ENCODE results near the gene TBXT.
"Not testable (repeated sequence)": the region's sequence is repeated elsewhere in the genome, so short reads cannot be mapped to it uniquely, and the experiment has no call there.

The TBXT gene

GRCh38 chr6:166173281-166173951 is 5.8 kb upstream of the TBXT start:
- DNase-seq (ENCODE audit: insufficient read length, low spot score) (no peak), FAIRE-seq (peak; percentile 75)

- no peak for FAIRE-seq
- no peak for DNase-seq (ENCODE audit: insufficient read length, low spot score)
These were observed 4.9 kb upstream of the TBXT start for GRCh38 chr6:166172546-166172945.

GRCh38 chr6:166169549-166170421 is 2.1 kb upstream of the TBXT start:
- no peak for DNase-seq (ENCODE audit: insufficient read length, low spot score)
- FAIRE-seq = no peak

- FAIRE-seq (no peak), DNase-seq (ENCODE audit: insufficient read length, low spot score) (no peak)
These were observed 1.2 kb upstream of the TBXT start for GRCh38 chr6:166168616-166169548.

GRCh38 chr6:166167258-166167731 is 356 bp downstream of the TBXT start:
- DNase-seq (ENCODE audit: insufficient read length, low spot score) (no peak), FAIRE-seq (no peak)

GRCh38 chr6:166166314-166167257 is 1.1 kb downstream of the TBXT start:
- DNase-seq (ENCODE audit: insufficient read length, low spot score) (no peak), FAIRE-seq (no peak)

GRCh38 chr6:166165558-166166313 is 1.9 kb downstream of the TBXT start:
- DNase-seq (ENCODE audit: insufficient read length, low spot score) (no peak), FAIRE-seq (no peak)

GRCh38 chr6:166162599-166163342 is 4.9 kb downstream of the TBXT start:
- FAIRE-seq (no peak), DNase-seq (ENCODE audit: insufficient read length, low spot score) (no peak)

- no peak for DNase-seq (ENCODE audit: insufficient read length, low spot score)
- no peak for FAIRE-seq
These were observed 9.6 kb downstream of the TBXT start for GRCh38 chr6:166157930-166158617.

- DNase-seq (ENCODE audit: insufficient read length, low spot score) (no peak), FAIRE-seq (no peak)
These were observed 10.7 kb downstream of the TBXT start for GRCh38 chr6:166156942-166157341.

- FAIRE-seq = no peak
- DNase-seq (ENCODE audit: insufficient read length, low spot score) = no peak
These were observed 13.7 kb downstream of the TBXT start for GRCh38 chr6:166153966-166154365.

- DNase-seq (ENCODE audit: insufficient read length, low spot score) = no peak
- no peak for FAIRE-seq
These were observed 15.0 kb downstream of the TBXT start for GRCh38 chr6:166152660-166153059.

GRCh38 chr6:166151798-166152197 is 15.9 kb downstream of the TBXT start:
- DNase-seq (ENCODE audit: insufficient read length, low spot score) = no peak
- no peak for FAIRE-seq

GRCh38 chr6:166145751-166146150 is 21.9 kb downstream of the TBXT start:
- FAIRE-seq = no peak
- DNase-seq (ENCODE audit: insufficient read length, low spot score) = no peak

- FAIRE-seq (no peak), DNase-seq (ENCODE audit: insufficient read length, low spot score) (no peak)
These were observed 24.6 kb downstream of the TBXT start for GRCh38 chr6:166143011-166143410.

GRCh38 chr6:166127624-166128472 is 39.8 kb downstream of the TBXT start:
- no peak for FAIRE-seq
- no peak for DNase-seq (ENCODE audit: insufficient read length, low spot score)

- FAIRE-seq; DNase-seq (ENCODE audit: insufficient read length, low spot score): not testable (repeated sequence)
These were observed 44.5 kb downstream of the TBXT start for GRCh38 chr6:166123115-166123514.
